HG03045 (cell line): ENCODE data around the gene MGST3.
"Not testable (repeated sequence)": the region's sequence is repeated elsewhere in the genome, so short reads cannot be mapped to it uniquely, and the experiment has no call there.

ENCODE experiments used
- ATAC-seq: cut with Tn5 transposase; IDR thresholded peaks from one replicate; pipeline ENCODE4 v1.9.1; 2021; ENCODE audit warnings: mild to moderate bottlenecking, moderate library complexity; ENCODE audit not compliant: unreplicated experiment

MGST3 gene

DNA sequence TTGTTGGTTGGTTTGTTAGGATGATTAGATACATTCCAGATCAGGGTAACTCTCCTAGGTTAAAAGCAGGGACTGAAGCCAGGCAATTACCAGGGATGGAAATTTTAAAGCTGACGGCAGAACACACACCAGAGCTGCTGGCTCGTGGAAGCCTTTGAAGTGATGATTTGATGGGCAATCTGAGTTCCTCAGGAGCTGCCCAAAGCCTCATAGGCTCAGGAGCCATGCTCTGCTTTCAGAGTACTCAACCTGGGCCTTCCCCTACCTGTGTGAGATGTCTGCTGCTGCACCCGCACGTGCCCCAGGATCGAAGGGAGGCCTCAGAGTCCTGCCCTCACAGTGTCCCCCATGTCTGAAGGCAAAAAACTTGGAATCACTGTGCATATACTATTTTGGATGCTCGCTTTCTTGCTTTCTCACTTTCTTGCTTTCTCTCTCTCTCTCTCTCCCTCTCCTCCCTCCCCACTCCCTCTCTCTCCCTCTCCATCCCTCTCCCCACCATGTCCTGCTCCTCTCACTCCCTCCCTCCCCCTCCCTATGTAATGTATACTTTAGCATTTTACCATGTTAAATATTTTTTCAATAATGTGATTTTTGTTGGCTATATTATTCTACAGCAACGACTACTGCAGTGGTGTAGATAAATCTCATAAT lies 18.0 kb downstream of the MGST3 start:
- no peak for ATAC-seq

- no peak for ATAC-seq
Observed at GRCh38 chr1:165650981-165651625, 20.1 kb downstream of the MGST3 start.

GRCh38 chr1:165658766-165659580 lies 27.9 kb downstream of the MGST3 start:
- not testable (repeated sequence) for ATAC-seq

GRCh38 chr1:165659581-165659895 lies 28.5 kb downstream of the MGST3 start:
- no peak for ATAC-seq

GRCh38 chr1:165661703-165662102 lies 30.7 kb downstream of the MGST3 start:
- no peak for ATAC-seq

DNA sequence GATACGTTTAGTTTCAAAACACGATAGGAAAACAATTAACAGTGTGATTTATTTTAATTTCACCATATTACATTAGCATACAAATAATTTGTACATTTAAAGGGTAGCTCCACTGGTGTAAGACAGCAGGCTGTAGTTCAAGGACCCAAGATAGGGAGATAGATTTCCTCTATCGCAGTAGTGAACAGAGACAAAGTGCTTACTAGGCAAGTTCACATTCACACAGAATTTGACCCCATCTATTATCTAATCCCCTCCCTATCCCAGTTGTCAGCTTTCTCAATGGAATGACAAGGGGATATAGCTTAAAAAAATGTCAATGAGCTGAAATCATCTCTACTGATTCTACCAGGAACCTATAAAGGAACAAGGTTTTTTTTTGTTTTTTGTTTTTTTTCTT lies 31.2 kb downstream of the MGST3 start:
- no peak for ATAC-seq

- ATAC-seq = no peak
Observed at GRCh38 chr1:165666152-165666825, 35.3 kb downstream of the MGST3 start.

GRCh38 chr1:165668184-165668583 lies 37.1 kb downstream of the MGST3 start:
- ATAC-seq = no peak

GRCh38 chr1:165671526-165671925 lies 40.5 kb downstream of the MGST3 start:
- no peak for ATAC-seq

DNA sequence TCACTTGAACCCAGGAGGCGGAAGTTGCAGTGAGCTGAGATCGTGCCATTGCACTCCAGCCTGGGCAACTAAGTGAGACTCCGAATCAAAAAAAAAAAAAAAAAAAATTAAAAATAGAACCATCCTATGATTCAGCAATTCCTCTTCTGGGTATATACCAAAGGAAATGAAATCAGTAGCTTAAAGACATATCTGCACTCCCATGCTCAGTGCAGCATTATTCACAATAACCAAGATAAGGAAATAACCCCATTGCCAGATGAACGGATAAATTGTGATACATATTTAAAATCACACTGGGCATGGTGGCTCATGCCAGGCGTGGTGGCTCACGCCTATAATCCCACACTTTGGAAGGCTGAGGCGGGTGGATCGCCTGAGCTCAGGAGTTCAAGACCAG lies 43.6 kb downstream of the MGST3 start:
- ATAC-seq = no peak

- no peak for ATAC-seq
Observed at GRCh38 chr1:165675794-165676193, 44.8 kb downstream of the MGST3 start.

DNA sequence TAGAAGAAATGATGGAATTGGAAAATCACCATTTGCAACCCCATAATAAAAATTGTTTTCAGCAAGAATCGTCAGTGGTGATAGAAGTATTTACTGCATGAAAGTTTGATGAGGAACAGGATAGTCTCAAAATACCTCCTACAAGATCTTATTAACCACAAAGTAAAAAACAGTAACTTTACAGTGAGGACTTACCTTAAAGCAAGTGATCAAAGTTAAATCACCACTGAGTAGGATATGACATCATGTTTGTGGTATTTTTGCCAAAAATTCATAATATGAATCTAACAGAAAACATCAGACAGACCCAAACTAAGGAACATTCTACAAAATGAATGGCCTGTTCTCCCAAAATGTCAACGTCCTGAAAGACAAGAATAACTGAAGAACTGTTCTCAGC lies 47.5 kb downstream of the MGST3 start:
- no peak for ATAC-seq

GRCh38 chr1:165679282-165680036 lies 48.4 kb downstream of the MGST3 start:
- ATAC-seq = no peak

- no peak for ATAC-seq
Observed at GRCh38 chr1:165680303-165680702, 49.3 kb downstream of the MGST3 start.

GRCh38 chr1:165680773-165681172 lies 49.7 kb downstream of the MGST3 start:
- not testable (repeated sequence) for ATAC-seq

DNA sequence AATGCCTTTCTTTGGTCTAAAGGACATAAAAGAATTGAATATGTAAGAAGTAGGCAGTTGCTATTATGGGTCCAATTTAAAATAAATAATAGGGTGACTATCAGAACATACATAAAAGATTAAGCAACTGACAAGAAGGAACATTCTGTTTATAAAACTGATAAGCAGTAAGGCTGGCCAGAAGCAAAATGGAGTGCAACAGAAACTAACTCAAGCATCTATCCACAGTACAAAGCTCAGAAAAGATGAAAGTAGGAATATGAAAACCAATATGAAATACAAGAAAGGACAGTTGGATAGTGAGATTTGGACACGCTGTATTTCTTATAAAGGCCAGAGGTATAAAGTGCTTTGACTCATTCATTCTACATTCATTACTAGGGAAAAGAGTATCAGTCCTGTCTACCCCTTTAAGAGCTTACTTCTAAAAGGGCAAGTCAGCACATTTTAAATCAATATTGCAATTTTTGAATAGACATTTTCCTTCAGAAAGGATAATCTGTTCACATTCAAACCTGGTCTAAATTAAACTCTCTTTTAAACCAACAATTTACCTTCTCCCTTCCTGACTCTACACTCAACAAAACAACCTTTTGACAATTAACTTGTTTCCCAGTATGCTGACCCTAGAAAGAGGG lies 52.9 kb downstream of the MGST3 start:
- ATAC-seq = no peak

DNA sequence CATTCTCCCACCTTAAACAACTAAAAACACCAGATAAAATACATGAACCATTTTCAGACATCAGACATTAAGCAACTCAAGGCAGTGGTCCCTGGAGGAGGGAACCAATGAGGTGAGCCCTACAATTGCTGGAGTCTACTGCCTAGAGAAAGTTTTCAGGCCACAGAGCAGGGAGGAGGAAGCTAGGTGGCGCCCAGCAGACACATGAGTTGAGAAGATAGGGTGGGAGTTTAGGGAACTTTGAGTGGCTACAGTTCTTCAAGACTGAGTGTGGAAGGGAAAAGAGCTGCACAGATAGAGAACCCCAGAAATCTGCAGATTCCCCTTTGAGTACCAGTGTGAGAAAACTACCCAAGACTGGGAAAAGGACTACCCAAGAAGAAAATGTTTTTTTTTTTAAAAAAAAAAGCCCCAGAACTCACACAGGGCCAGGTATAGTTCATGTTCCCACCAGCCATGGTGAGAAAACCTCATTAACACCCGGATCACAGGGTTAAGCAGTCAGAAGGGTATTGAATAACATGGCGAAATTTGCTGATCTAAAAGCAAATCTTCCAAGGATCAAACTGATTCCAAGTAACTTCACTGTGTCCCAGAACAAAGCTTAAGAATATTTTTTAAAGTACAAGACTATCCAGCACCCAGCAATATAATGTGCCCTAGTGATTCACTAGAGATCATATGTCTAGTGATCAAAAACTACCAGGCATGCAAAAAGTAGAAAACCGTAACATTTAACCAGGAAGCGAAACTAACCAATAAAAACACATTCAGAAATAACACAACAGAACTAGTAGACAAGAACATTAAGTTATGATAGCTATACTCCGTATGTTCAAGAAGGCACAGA lies 55.3 kb downstream of the MGST3 start:
- peak; percentile 46 for ATAC-seq

DNA sequence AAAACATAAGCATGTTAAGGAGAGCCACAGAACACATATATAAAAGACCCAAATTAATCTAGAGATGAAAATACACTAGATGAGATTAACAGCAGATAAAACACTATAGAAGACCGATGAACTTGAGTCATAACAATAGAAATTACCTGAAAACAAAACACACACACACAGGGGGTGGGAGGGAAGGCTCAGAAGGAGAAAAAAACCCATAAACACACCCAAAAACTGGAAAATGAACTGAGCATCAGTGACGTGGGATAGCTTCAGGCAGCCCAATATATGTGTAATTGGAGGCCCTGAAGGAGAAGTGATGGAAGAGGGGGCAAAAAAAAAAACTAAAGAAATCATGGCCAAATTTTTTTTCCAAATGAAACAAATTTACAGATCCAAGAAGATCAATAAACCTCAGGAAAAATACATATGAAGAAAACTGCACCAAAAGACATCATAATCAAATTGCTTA lies 56.0 kb downstream of the MGST3 start:
- peak; percentile 29 for ATAC-seq

DNA sequence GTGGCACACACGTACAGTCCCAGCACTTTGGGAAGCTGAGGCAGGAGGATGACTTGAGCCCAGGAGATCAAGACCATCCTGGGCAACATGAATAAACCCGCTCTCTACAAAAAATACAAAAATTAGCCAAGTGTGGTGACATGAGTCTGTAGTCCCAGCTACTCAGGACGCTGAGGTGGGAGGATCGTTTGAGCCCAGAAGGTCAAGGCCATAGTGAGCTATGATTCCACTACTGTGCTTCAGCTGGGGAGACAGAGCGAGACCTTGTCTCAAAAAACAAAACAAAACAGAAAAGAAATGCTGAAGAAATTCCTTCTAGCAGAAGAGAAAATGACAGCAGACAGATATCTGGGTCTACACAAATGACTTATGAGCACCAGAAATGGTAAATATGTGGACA lies 57.0 kb downstream of the MGST3 start:
- no peak for ATAC-seq
